ENCODE results near the gene UFC1. TPM values are rescaled to one million over a fixed set of nuclear protein-coding genes. Genes with fewer than 3 reads are reported as not detected.

UFC1 gene
- total RNA-seq, 2 experiments from 2014 or later: 96.6 to 97.8 TPM

- Mint-ChIP-seq H3K9me3 (no peaks in the 10 kb centered on the region), H3K36me3 (ENCODE audit: low read depth) (no peaks in the 10 kb centered on the region), H3K27ac (no peak overlapping the region), H3K27me3 (no peaks in the 10 kb centered on the region), H3K4me3 (no peak overlapping the region), H3K4me1 (ENCODE audit: low read depth) (no peaks in the 10 kb centered on the region)
- no peak for ATAC-seq (ENCODE audit: poor library complexity)
- intact Hi-C loops (cut with DNase I, micrococcal nuclease): loop anchor here in 1 of 2 experiments (10.0 kb wide), 1 partner anchor 651 kb away; no protein-coding TSS in a partner anchor
- Histone ChIP-seq H3K9me3 (ENCODE audit: control insufficient read depth in 1 of 2, insufficient read depth in 1 of 2, low read length in 2 of 2) (no peaks in the 10 kb centered on the region), H3K27ac (ENCODE audit: low read depth in 1 of 2, low read length in 2 of 2) (no peak overlapping the region), H3K4me1 (ENCODE audit: insufficient read depth, low read length) (no peaks in the 10 kb centered on the region), H3K36me3 (ENCODE audit: insufficient read depth, low read length) (no peaks in the 10 kb centered on the region), H3K27me3 (ENCODE audit: control insufficient read depth in 1 of 2, insufficient read depth in 2 of 2, low read length in 2 of 2) (no peaks in the 10 kb centered on the region), H3K4me3 (ENCODE audit: low read length) (no peak overlapping the region)
- ChIA-PET POLR2A (no interaction called here), CTCF (no interaction called here)
- TF ChIP-seq, protein P1, sequence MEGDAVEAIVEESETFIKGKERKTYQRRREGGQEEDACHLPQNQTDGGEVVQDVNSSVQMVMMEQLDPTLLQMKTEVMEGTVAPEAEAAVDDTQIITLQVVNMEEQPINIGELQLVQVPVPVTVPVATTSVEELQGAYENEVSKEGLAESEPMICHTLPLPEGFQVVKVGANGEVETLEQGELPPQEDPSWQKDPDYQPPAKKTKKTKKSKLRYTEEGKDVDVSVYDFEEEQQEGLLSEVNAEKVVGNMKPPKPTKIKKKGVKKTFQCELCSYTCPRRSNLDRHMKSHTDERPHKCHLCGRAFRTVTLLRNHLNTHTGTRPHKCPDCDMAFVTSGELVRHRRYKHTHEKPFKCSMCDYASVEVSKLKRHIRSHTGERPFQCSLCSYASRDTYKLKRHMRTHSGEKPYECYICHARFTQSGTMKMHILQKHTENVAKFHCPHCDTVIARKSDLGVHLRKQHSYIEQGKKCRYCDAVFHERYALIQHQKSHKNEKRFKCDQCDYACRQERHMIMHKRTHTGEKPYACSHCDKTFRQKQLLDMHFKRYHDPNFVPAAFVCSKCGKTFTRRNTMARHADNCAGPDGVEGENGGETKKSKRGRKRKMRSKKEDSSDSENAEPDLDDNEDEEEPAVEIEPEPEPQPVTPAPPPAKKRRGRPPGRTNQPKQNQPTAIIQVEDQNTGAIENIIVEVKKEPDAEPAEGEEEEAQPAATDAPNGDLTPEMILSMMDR (IDR thresholded peaks at IDR 0.05): no peak
- DNase-seq: no peak
These were observed 7.9 kb upstream of the UFC1 start for GRCh38 chr1:161145832-161146231.

- CTCF ChIA-PET: interaction anchor here (1.3 to 2.8 kb wide), 4 partner anchors 13 to 112 kb away, joined by 3 to 12 read pairs (median 8); partner anchors contain the start of genes NDUFS2, PPOX and TOMM40L
- peak overlapping the region; percentile 82 for H3K4me3 Mint-ChIP-seq
- H3K36me3 Mint-ChIP-seq (ENCODE audit: low read depth): peaks cover 34% of the 10 kb centered on the region
- ATAC-seq (ENCODE audit: poor library complexity) (no peak), DNase-seq (no peak)
- H3K27me3 ChIP-seq (ENCODE audit: control insufficient read depth in 1 of 2, insufficient read depth in 2 of 2, low read length in 2 of 2): no peaks in the 10 kb centered on the region
- H3K4me3 ChIP-seq (ENCODE audit: low read length): peak overlapping the region; percentile 97
- peaks cover 15% of the 10 kb centered on the region for H3K4me1 ChIP-seq (ENCODE audit: insufficient read depth, low read length)
- peak overlapping the region; percentile 96 to 99 for H3K27ac ChIP-seq (ENCODE audit: low read depth in 1 of 2, low read length in 2 of 2)
- H3K9me3 ChIP-seq (ENCODE audit: control insufficient read depth in 1 of 2, insufficient read depth in 1 of 2, low read length in 2 of 2): no peaks in the 10 kb centered on the region
- H3K4me1 Mint-ChIP-seq (ENCODE audit: low read depth): peaks cover 35% of the 10 kb centered on the region
- H3K27ac Mint-ChIP-seq: peak overlapping the region; percentile 99
- TF ChIP-seq, protein P1 (IDR thresholded peaks at IDR 0.05): no peak
- H3K36me3 ChIP-seq (ENCODE audit: insufficient read depth, low read length): peaks cover 10% of the 10 kb centered on the region
- POLR2A ChIA-PET: interaction anchor here (0.7 to 4.1 kb wide), 24 partner anchors 12 to 891 kb away, joined by 3 to 37 read pairs (median 5); partner anchors contain the start of genes ARHGAP30, B4GALT3, DCAF8 and DEDD
- no peaks in the 10 kb centered on the region for H3K27me3 Mint-ChIP-seq
- intact Hi-C loops (cut with DNase I, micrococcal nuclease): loop anchor here (1.0 to 10.0 kb wide), 4 partner anchors 21 to 808 kb away; partner anchors contain the start of genes DEDD (in 2 of the 2), NIT1 (in 2 of the 2), PFDN2 (in 2 of the 2) and COPA (in 1 of the 2)
- H3K9me3 Mint-ChIP-seq: no peaks in the 10 kb centered on the region
These were observed 602 bp upstream of the UFC1 start for GRCh38 chr1:161153176-161153575.

- Histone ChIP-seq H3K4me3 (ENCODE audit: low read length) (no peak overlapping the region), H3K27ac (ENCODE audit: low read depth in 1 of 2, low read length in 2 of 2) (no peak overlapping the region), H3K4me1 (ENCODE audit: insufficient read depth, low read length) (peaks cover 50% of the 10 kb centered on the region), H3K9me3 (ENCODE audit: control insufficient read depth in 1 of 2, insufficient read depth in 1 of 2, low read length in 2 of 2) (no peaks in the 10 kb centered on the region), H3K36me3 (ENCODE audit: insufficient read depth, low read length) (peaks cover 31% of the 10 kb centered on the region), H3K27me3 (ENCODE audit: control insufficient read depth in 1 of 2, insufficient read depth in 2 of 2, low read length in 2 of 2) (no peaks in the 10 kb centered on the region)
- H3K9me3 Mint-ChIP-seq: no peaks in the 10 kb centered on the region
- H3K27me3 Mint-ChIP-seq: no peaks in the 10 kb centered on the region
- ATAC-seq (ENCODE audit: poor library complexity) (no peak), DNase-seq (no peak)
- intact Hi-C loops (cut with DNase I, micrococcal nuclease): loop anchor here in 1 of 2 experiments (5.0 to 10.0 kb wide), 3 partner anchors 91 to 813 kb away; partner anchors contain the start of genes ARHGAP30, COPA and NCSTN
- POLR2A ChIA-PET: interaction anchor here (0.7 to 2.7 kb wide), 7 partner anchors 8 to 112 kb away, joined by 3 to 12 read pairs (median 4); partner anchors contain the start of genes NDUFS2, PPOX and USF1
- H3K36me3 Mint-ChIP-seq (ENCODE audit: low read depth): peaks cover 64% of the 10 kb centered on the region
- H3K27ac Mint-ChIP-seq: peak overlapping the region; percentile 86
- TF ChIP-seq, protein P1 (IDR thresholded peaks at IDR 0.05): no peak
- H3K4me3 Mint-ChIP-seq: peak overlapping the region; percentile 93
- CTCF ChIA-PET: interaction anchor here (1.0 to 1.1 kb wide), 2 partner anchors 8 to 68 kb away, joined by 3 to 5 read pairs; partner anchors contain the start of genes PPOX and TOMM40L
- H3K4me1 Mint-ChIP-seq (ENCODE audit: low read depth): peaks cover 75% of the 10 kb centered on the region
These were observed 4.1 kb downstream of the UFC1 start for GRCh38 chr1:161157867-161158266.

Measured in CD4-positive, alpha-beta T cell (primary cell).